IPS-15b (cell line): ENCODE measurements around the gene CAMSAP2.

Experiments
- H3K27me3 ChIP-seq: one replicate; pipeline ENCODE4 v1.6.1; 2013; ENCODE audit warnings: low read length; ENCODE audit not compliant: control insufficient read depth, insufficient read depth
- H3K36me3 ChIP-seq: one replicate; pipeline ENCODE4 v1.6.1; 2013; ENCODE audit warnings: low read length; ENCODE audit not compliant: control insufficient read depth, insufficient read depth
- H3K4me1 ChIP-seq: one replicate; pipeline ENCODE4 v1.6.1; 2013; ENCODE audit warnings: mild to moderate bottlenecking, low read length; ENCODE audit not compliant: control insufficient read depth, insufficient read depth
- H3K4me3 ChIP-seq: one replicate; pipeline ENCODE4 v1.5.1; 2013; ENCODE audit warnings: low read depth, low read length
- H3K9ac ChIP-seq: one replicate; pipeline ENCODE4 v1.6.1; 2013; ENCODE audit warnings: low read depth, mild to moderate bottlenecking, low read length
- H3K9me3 ChIP-seq: one replicate; pipeline ENCODE4 v1.6.1; 2013; ENCODE audit warnings: mild to moderate bottlenecking, low read length; ENCODE audit not compliant: control insufficient read depth, insufficient read depth

The CAMSAP2 gene

DNA sequence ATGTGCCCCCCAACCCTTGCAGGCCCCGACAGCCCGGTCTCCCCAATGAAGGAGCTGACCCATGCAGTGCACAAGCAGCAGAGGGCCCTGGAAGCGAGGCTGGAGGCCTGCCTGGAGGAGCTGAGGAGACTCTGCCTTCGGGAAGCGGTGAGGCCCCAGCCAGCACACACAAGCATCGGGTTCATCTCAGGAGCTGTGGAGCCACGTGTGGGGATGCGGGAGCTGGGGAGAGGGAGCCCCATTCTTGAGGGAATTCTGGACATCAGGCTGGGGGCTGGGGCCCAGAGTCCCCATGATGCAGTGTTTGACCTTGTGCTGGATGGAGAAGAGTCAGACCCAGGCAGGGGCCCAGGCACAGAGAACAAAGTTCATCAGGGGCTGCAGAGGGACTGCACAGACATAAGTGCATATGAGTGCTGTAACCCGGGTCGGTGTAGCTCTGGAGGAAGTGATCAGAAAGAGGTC is 160.8 kb downstream of the CAMSAP2 start:
- Histone ChIP-seq H3K36me3 (peaks cover 50% of the 10 kb centered on the region), H3K4me1 (peaks cover 25% of the 10 kb centered on the region), H3K9me3 (no peaks in the 10 kb centered on the region), H3K27me3 (no peaks in the 10 kb centered on the region), H3K9ac (peak overlapping the region; percentile 3), H3K4me3 (no peak overlapping the region)

DNA sequence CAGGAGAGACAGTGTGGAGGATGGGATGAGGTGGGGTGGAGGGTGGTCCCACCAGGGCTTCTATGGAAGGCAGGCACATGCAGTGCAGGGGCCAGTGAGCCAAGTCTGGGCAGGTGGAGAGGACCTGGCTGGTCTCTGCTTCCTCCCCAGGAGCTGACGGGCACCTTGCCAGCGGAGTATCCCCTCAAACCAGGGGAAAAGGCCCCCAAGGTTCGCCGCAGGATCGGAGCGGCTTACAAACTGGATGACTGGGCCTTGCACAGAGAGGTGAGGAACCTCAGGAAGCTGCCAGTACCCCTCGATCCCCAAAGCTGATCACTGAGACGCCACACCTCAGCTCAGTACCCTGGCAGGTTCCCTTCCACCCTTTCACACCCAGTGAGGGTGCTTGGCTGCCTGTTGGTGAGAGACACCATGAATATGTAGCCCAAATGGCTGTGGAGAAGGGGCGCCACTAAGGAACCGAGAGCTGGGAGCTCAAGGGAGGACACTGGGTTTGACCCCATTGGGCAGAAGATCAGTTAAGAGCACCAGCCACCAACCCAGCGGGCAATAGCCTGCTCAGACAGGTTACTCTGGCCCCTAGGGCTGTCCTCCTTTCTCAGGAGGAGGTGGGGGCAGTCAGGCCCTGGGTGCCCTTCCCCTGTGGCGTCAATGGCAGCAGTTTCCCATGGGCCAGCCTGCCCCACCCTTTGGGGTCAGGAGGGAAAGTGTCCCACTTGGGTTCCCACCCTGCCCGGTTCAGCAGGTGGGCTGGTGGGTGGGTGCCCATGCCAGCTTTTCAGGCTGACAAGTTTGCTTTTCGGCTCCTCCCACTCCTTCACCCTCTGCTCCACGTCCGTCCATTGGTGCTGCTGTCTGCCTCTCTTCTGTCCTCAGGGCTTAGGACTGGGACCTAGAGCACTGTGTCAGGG is 161.5 kb downstream of the CAMSAP2 start:
- no peak overlapping the region for H3K4me3 ChIP-seq
- peaks cover 19% of the 10 kb centered on the region for H3K4me1 ChIP-seq
- no peaks in the 10 kb centered on the region for H3K9me3 ChIP-seq
- peaks cover 50% of the 10 kb centered on the region for H3K36me3 ChIP-seq
- no peaks in the 10 kb centered on the region for H3K27me3 ChIP-seq
- no peak overlapping the region for H3K9ac ChIP-seq

DNA sequence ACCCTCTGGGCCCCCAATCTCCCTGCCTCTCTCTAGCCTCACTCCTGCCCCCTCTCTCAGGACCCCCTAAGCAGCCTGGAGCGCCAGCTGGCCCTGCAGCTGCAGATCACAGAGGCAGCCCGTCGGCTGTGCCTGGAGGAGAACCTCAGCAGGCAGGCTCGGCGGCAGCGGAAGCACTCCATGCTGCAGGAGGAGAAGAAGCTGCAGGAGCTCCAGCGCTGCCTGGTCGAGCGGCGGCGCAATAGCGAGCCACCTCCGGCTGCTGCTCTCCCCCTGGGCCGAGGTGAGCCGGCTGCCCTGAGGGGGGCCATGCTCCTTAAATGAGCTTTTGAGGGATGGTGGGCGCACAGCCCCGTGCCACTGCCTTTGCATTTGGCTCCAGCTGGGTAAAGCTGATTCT is 162.2 kb downstream of the CAMSAP2 start:
- Histone ChIP-seq H3K27me3 (no peaks in the 10 kb centered on the region), H3K4me3 (no peak overlapping the region), H3K36me3 (peaks cover 50% of the 10 kb centered on the region), H3K4me1 (peaks cover 12% of the 10 kb centered on the region), H3K9me3 (no peaks in the 10 kb centered on the region), H3K9ac (no peak overlapping the region)

DNA sequence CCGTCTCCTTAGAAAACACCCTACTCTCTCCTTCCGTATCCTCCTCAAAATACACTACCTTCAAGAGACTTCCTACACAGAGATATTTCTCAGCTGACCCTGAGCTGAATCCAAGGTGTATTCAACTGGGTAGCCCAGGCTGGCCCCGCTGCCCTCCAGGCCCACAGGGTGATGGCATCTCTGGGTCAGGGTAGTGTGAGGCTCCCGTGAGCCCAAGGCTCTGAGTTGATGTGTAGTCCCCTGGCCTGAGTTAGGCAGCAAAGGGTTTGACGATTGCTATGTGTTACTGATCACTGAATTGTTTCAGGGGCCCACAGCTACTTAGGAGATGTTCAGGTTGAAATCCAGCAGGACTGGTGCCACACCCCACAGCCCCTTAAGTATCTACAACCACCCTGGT is 162.7 kb downstream of the CAMSAP2 start:
- H3K27me3 ChIP-seq, result no peaks in the 10 kb centered on the region
- H3K4me1 ChIP-seq, result peaks cover 8% of the 10 kb centered on the region

DNA sequence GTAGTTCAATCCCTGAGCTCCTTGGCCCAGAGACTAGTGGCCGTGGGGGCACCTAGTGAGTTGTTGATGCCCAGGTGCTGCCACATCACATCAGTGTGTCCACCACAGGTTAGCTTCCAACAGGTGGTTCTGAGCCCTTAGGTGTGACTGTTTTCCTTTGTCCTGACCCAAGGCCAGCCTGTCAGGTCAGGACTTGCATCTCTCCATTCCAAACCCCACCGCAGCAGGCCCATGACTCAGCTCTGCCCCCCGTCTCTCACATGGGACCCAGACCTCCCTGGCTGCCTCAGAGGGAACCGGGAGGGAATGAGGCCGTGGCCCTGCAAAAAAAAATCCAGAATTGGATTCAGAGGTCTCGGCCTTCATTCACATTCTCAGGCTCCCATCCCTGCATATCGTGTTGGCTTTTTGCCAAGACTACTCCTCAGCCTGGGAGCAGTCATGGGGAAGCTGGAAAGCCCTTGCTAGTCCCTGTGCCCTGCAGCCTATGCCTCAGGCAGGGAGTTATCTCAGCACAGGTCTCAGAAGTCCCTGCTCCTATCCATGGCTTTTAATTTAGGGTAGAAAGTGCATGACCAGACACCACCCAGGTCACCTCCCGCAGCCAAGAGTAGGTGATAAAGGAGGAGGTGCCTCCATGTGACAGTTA is 163.2 kb downstream of the CAMSAP2 start:
- Histone ChIP-seq H3K4me3 (no peak overlapping the region), H3K27me3 (no peaks in the 10 kb centered on the region), H3K9me3 (no peaks in the 10 kb centered on the region), H3K4me1 (peaks cover 3% of the 10 kb centered on the region), H3K9ac (no peak overlapping the region), H3K36me3 (peaks cover 50% of the 10 kb centered on the region)

More for the DNA sequence above, 162.7 kb downstream of the CAMSAP2 start:
- Histone ChIP-seq H3K36me3 (peaks cover 50% of the 10 kb centered on the region), H3K9ac (no peak overlapping the region), H3K4me3 (no peak overlapping the region), H3K9me3 (no peaks in the 10 kb centered on the region)

DNA sequence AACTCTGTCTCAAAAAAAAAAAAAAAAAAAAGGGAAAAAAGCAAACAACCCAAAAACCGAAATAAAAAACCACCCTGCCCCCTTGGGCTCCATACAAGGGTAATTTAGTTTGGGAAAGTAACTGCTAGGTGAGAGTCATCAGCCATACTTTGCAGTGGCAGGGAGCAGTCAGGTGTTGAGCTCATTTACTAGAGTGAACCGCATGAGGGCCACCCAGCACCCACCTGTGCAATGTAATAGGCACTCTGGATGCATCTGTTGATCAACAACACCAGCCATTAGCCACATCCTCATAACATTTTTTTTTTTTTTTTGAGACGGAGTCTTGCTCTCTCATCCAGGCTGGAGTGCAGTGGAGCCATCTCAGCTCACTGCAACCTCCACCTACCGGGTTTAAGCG is 165.1 kb downstream of the CAMSAP2 start:
- no peaks in the 10 kb centered on the region for H3K27me3 ChIP-seq
- no peaks in the 10 kb centered on the region for H3K9me3 ChIP-seq
- no peaks in the 10 kb centered on the region for H3K4me1 ChIP-seq
- peaks cover 48% of the 10 kb centered on the region for H3K36me3 ChIP-seq
- H3K9ac ChIP-seq, result no peak overlapping the region
- H3K4me3 ChIP-seq, result no peak overlapping the region

DNA sequence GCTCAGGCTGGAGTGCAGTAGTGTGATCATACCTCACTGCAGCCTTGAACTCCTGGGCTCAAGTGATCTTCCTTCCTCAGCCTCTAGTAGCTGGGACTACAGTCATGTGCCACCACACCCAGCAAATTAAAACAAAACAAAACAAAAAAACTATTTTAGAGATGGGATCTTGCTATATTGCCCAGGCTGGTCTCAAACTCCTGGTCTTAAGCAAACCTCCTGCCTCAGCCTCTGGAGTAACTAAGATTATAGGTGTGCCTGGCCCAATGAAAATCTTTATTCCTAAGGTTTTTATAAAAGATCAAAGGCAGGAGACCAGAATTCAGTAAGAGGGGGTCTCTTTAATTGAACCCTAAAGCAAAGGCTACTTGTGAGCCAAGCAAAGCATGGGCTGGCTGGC is 166.1 kb downstream of the CAMSAP2 start:
- Histone ChIP-seq H3K27me3 (no peaks in the 10 kb centered on the region), H3K9me3 (no peaks in the 10 kb centered on the region), H3K4me1 (no peaks in the 10 kb centered on the region), H3K4me3 (no peak overlapping the region), H3K9ac (no peak overlapping the region), H3K36me3 (peaks cover 48% of the 10 kb centered on the region)

DNA sequence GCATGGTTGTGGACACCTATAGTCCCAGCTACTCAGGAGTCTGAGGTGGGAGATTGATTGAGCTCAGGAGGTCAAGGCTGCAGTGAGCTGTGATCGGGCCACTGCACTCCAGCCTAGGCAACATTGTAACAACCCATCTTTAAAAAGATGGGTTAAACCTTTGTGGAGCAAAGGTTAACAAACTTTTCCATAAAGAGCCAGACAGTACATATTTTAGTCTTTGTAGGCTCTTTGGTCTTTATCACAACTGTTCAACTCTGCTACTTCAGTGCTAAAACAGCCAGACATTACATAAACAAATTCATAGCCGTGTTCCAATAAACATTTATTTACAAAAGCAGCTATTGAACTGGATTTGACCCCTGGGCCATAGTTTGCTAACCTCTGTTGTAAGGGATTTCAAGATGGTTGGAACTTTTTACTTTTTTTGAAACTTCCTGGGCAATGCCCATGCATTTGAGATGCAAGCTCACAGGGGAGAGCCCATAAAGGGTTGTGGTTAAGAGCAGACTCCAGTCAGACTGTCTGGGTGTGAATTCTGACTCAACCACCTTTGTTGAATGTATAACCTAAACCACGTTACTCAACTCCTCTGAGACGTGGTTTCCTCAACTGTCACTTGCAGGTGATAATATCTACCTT is 166.8 kb downstream of the CAMSAP2 start:
- no peaks in the 10 kb centered on the region for H3K9me3 ChIP-seq
- H3K4me1 ChIP-seq, result no peaks in the 10 kb centered on the region
- no peak overlapping the region for H3K4me3 ChIP-seq
- no peak overlapping the region for H3K9ac ChIP-seq
- H3K36me3 ChIP-seq, result peaks cover 47% of the 10 kb centered on the region
- no peaks in the 10 kb centered on the region for H3K27me3 ChIP-seq

DNA sequence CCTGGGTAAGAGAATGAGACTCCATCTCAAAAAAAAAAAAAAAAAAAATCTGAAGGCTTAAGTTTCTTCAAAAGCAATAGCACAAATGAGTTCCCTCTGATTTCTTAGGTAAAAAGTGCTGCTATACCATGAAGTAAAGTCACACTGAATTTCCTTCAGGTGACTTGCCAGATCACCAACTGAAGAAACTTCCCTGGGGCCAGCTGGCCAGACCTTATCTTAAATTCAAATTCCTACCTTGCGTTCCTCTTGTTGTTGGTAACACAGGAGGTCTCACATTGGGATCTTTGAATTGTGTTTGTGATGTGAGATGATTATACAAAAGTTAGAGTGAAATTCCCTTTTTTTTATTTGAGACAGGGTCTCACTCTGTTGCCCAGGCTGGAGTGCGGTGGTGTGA is 167.8 kb downstream of the CAMSAP2 start:
- H3K4me1 ChIP-seq, result no peaks in the 10 kb centered on the region
- H3K4me3 ChIP-seq, result no peak overlapping the region
- H3K9me3 ChIP-seq, result no peaks in the 10 kb centered on the region
- H3K36me3 ChIP-seq, result peaks cover 46% of the 10 kb centered on the region
- H3K27me3 ChIP-seq, result no peaks in the 10 kb centered on the region
- no peak overlapping the region for H3K9ac ChIP-seq

DNA sequence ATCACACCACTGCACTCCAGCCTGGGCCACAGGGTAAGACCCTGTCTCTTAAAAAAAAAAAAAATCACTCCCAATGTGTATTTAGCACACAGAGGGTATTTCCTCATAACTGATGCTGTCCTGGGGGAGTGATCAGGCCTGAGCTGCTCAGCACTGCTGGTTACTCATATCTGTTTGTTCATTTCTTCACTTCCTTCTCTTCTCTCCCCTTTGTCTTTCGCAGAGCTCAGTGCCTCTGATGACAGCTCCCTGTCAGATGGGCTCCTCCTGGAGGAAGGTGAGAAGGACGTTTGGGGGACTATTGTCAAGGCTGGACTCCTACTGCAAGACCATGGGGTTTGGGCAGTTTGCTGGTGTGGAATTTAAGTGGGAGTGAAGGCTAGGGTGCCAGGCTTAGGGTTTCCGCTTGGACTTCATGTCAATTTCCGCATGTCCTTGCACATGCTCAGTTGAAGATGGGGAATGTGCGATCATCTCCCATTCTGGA is 169.0 kb downstream of the CAMSAP2 start:
- Histone ChIP-seq H3K9me3 (no peaks in the 10 kb centered on the region), H3K4me1 (no peaks in the 10 kb centered on the region), H3K4me3 (no peak overlapping the region), H3K9ac (no peak overlapping the region), H3K36me3 (peaks cover 46% of the 10 kb centered on the region), H3K27me3 (no peaks in the 10 kb centered on the region)

DNA sequence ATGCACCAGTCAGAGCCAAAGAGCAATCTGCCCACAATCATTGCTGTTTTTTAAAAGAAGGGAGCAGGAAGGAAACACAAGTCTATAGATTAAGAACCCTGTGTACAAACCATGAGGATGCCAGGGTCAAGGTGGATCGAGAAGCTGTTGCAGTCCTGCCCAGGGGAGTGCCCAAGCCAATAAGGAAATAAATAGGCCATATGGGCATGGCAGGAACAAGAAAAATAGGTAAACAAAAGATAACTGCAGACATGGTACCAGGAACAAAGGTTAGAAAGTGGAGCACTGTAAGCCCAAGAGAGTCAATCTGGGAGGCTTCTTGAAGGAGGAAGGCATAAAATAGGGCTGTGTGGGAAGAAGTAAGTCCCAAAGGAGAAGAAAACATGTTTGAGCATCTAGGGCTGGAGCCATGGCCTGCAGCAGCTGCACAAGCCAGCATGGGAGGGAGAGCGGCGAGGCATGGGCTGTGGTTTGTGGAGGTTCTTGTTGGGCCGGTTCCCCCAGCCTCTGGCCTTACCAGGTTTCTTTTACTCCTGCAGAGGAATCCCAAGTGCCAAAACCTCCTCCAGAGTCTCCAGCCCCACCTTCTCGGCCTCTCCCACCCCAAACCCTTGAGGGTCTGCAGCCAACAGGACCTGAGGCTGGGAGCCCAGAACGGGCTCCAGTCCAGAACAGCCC is 169.6 kb downstream of the CAMSAP2 start:
- Histone ChIP-seq H3K4me1 (no peaks in the 10 kb centered on the region), H3K36me3 (peaks cover 49% of the 10 kb centered on the region), H3K9ac (no peak overlapping the region), H3K9me3 (no peaks in the 10 kb centered on the region), H3K4me3 (no peak overlapping the region), H3K27me3 (no peaks in the 10 kb centered on the region)
